ENCODE measurements around the gene VEZT. TPM values are rescaled to one million over a fixed set of nuclear protein-coding genes. Genes with fewer than 3 reads are reported as not detected.
"Not testable (repeated sequence)": the region's sequence is repeated elsewhere in the genome, so short reads cannot be mapped to it uniquely, and the experiment has no call there.

VEZT gene
- total RNA-seq, 2 experiments from 2014 or later = 36.9 to 52.3 TPM

DNA sequence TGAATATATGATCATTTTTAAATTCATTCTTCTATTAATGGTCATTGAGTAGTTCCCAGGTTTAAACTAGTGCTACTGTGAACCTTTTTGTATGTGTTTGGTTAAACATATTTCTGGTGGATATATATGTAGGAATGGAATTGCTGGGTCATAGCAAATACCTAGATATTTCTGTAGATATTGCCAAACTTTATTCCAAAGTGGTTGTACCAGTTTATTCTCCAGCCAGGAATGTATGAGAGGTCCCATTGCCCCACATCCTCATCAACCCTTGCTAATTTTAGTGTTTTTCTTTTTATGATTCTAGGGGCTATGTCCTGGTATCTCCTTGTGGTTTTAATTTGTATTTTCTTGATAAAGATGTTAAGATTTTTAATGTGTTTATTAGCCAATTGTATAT, 3.1 kb downstream of the VEZT start:
- ATAC-seq (no peak), DNase-seq (no peak)
- no peak overlapping the region for H3K4me3 Mint-ChIP-seq
- no peak overlapping the region for H3K27ac Mint-ChIP-seq
- peaks cover 33% of the 10 kb centered on the region for H3K4me1 Mint-ChIP-seq
- no peaks in the 10 kb centered on the region for H3K9me3 Mint-ChIP-seq (ENCODE audit: low read depth)
- CTCF ChIA-PET = interaction anchor here (1.1 kb wide), 1 partner anchor 147 kb away, joined by 3 read pairs; the partner anchor contains the start of gene NR2C1
- H3K27me3 Mint-ChIP-seq = peaks cover 2% of the 10 kb centered on the region
- peaks cover 22% of the 10 kb centered on the region for H3K36me3 Mint-ChIP-seq

DNA sequence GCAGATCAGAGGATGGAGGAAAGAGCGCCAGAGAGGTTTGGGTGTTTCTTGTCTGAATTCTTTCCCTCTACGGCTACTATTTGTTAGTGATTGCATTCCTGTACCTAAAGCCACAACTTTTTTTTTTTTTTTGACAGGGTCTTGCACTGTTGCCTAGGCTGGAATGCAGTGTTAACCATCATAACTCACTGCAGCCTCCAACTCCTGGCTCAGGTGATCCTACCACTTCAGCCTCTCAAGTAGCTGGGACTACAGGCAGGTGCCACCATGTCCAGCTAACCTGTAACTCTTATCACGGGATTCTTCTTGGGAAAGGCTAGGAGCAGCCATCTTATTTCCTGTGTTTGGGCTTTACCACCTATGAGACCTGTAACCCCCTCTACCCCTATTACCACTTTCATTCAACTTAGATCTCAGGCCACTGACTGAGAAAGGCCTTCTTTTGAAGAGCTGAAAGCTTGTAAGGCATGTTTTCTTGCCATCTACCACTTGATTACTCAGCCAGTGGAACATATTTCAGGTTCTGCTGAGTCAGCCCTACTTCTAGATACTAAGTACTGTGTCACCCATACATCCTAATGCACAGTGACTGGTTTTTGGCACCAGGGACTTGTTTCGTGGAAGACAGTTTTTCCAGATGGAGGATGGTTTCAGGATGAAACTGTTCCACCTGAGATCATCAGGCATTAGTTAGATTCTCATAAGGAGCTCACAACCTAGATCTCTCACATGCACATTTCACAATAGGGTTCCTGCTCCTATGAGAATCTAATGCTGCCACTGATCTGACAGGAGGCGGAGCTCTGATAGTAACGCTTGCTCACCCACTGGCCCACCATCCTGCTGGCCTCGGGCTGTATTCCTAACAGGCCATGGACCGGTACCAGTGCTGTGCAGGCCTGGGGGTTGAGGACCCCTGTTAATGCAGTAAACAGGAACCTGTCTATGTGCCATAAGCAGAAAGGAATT, 6.9 kb downstream of the VEZT start:
- DNase-seq (no peak), ATAC-seq (peak; percentile 33)
- H3K36me3 Mint-ChIP-seq = peaks cover 20% of the 10 kb centered on the region
- no peaks in the 10 kb centered on the region for H3K9me3 Mint-ChIP-seq (ENCODE audit: low read depth)
- no peak overlapping the region for H3K4me3 Mint-ChIP-seq
- no peaks in the 10 kb centered on the region for H3K27me3 Mint-ChIP-seq
- CTCF ChIA-PET = no interaction called here
- no peak overlapping the region for H3K27ac Mint-ChIP-seq
- peaks cover 15% of the 10 kb centered on the region for H3K4me1 Mint-ChIP-seq

DNA sequence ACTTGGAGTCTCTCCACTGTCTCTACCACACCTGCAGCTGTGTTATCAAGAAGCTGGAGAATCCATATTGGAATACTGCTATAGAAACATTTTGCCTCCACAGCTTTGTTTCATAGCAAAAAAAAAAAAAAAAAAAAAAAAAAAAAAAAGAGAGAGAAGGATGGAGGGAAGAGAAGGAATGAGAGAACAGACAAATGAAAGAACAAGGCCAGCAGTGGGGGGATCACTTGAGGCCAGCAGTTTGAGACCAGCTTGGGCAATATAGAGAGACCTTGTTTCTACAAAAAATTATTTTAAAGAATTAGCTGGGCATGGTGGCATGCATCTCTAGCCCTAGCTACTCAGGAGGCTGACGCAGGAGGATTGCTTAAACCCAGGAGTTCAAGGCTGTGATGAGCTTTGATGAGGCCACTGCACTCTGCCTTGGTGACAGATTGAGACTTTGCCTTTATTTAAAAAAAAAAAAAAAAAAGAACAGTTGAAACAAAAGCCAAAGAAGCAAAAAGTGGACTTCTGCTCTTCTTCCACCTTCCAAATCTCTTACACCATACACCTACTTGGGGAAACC, 8.1 kb downstream of the VEZT start:
- Mint-ChIP-seq H3K27ac (no peak overlapping the region), H3K27me3 (no peaks in the 10 kb centered on the region)
- CTCF ChIA-PET = no interaction called here

DNA sequence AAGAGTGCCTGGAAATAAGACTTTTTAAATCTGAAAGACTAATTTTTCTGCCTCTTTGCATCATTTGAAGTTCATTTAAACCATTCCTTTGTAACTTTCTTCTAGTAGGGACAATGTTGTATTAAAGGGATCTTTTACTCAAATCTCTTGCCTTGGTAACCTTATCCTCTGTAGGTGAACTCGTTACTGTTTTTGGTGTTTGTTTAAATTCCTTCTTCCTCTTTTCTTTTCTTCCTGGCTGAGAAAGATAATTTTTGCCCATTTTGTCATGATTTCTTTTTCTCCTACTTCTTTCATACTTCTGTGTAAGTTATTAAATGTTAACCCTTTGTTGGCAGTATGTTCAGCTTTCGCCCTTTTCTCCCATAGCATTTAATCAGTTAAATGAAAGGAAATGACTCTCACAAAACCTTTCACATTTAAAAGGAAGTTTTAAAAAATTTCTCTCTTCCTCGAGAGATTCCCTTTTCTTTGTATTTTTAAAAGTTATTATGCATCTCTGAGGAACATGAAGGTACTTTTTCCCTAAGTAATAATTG, 10.3 kb downstream of the VEZT start:
- H3K4me3 Mint-ChIP-seq = no peak overlapping the region

More for the DNA sequence above, 8.1 kb downstream of the VEZT start:
- Mint-ChIP-seq H3K4me3 (no peak overlapping the region), H3K36me3 (peaks cover 20% of the 10 kb centered on the region), H3K9me3 (ENCODE audit: low read depth) (no peaks in the 10 kb centered on the region), H3K4me1 (peaks cover 7% of the 10 kb centered on the region)
- ATAC-seq (no peak), DNase-seq (no peak)

DNA sequence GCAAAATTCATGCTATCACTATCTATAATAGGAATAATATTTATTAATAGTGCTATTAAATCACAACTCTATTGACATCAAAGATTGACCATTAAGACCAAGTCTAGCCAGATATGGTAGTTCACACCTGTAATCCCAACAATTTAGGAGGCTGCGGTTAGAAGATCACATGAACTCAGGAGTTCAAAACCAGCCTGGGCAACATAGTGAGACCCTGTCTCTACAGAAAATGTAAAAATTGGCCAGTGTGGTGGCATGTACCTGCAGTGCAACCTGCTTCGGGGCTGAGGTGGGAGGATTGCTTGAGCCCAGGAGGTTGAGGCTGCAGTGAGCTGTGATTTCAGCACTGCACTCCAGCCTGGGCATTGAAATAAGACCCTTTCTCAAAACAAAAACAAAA, 11.0 kb downstream of the VEZT start:
- peaks cover 17% of the 10 kb centered on the region for H3K36me3 Mint-ChIP-seq
- no peak overlapping the region for H3K4me3 Mint-ChIP-seq
- no peaks in the 10 kb centered on the region for H3K9me3 Mint-ChIP-seq (ENCODE audit: low read depth)
- DNase-seq (no peak), ATAC-seq (no peak)
- H3K27ac Mint-ChIP-seq = no peak overlapping the region
- CTCF ChIA-PET = interaction anchor here (0.7 kb wide), 1 partner anchor 13 kb away, joined by 3 read pairs; no protein-coding TSS in a partner anchor
- no peaks in the 10 kb centered on the region for H3K27me3 Mint-ChIP-seq
- H3K4me1 Mint-ChIP-seq = peaks cover 5% of the 10 kb centered on the region

More for the DNA sequence above, 10.3 kb downstream of the VEZT start:
- peaks cover 18% of the 10 kb centered on the region for H3K36me3 Mint-ChIP-seq
- CTCF ChIA-PET = no interaction called here
- H3K4me1 Mint-ChIP-seq = peaks cover 5% of the 10 kb centered on the region
- DNase-seq (no peak), ATAC-seq (no peak)
- H3K27me3 Mint-ChIP-seq = no peaks in the 10 kb centered on the region
- no peaks in the 10 kb centered on the region for H3K9me3 Mint-ChIP-seq (ENCODE audit: low read depth)
- H3K27ac Mint-ChIP-seq = no peak overlapping the region

DNA sequence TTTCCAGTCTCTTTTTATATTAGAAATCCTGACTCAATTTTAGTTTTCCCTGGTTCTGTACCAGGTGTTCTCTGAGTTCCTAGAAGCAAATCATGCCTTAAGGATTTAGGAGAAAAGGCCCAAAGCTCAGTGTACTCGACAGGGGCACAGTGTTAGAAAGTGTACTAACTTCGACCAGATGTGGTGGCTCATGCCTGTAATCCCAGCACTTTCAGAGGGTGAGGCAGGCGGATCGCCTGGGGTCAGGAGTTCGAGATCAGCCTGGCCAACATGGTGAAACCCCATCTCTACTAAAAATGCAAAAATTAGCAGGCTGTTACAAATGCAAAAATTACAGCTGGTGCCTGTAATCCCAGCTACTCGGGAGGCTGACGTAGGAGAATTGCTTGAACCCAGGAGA, 12.0 kb downstream of the VEZT start:
- H3K4me3 Mint-ChIP-seq = no peak overlapping the region
- CTCF ChIA-PET = no interaction called here
- peaks cover 11% of the 10 kb centered on the region for H3K36me3 Mint-ChIP-seq
- H3K9me3 Mint-ChIP-seq (ENCODE audit: low read depth) = no peaks in the 10 kb centered on the region
- ATAC-seq = no peak
- H3K27ac Mint-ChIP-seq = no peak overlapping the region
- DNase-seq = no peak
- no peaks in the 10 kb centered on the region for H3K27me3 Mint-ChIP-seq
- peaks cover 3% of the 10 kb centered on the region for H3K4me1 Mint-ChIP-seq

DNA sequence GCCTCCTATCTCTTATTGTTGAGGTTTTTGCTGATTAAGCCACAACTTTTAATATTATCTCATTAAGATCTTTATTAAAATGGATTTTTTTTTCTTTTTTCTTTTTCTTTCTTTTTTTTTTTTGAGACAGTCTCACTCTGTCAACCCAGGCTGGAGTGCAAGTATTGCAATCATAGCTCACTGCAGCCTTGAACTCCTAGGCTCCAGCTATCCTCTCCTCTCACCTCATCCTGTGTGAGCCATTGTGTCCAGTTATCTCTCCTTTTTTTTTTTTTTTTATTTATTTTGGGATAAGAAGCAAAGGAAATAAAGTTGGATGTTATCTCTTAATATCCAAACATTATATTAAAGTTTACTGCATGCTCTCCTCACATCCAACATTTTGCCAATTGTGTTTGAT, 12.7 kb downstream of the VEZT start:
- H3K9me3 Mint-ChIP-seq (ENCODE audit: low read depth) = no peaks in the 10 kb centered on the region
- CTCF ChIA-PET = no interaction called here
- ATAC-seq (no peak), DNase-seq (no peak)
- no peaks in the 10 kb centered on the region for H3K4me1 Mint-ChIP-seq
- peaks cover 7% of the 10 kb centered on the region for H3K36me3 Mint-ChIP-seq
- H3K27me3 Mint-ChIP-seq = no peaks in the 10 kb centered on the region
- no peak overlapping the region for H3K4me3 Mint-ChIP-seq
- H3K27ac Mint-ChIP-seq = no peak overlapping the region

DNA sequence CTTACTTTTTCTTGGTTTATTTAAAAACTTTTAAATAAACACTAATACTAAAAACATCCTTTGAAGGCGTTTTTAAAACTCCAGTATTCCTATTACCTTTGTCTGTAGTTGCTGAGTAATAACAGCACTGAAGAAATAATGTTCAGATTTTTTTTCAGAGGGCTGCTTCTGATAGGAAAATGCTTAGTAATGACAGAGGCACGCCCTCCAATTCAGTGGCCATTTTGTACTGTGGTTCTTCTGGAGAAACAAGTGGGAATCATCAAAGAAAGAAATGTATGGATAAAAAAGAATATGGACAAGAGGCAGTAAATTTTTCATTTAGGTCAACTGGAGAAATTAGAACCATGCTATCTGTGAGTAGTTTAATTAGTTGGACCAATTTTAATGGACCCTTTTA, 13.6 kb downstream of the VEZT start:
- DNase-seq (no peak), ATAC-seq (no peak)
- Mint-ChIP-seq H3K4me1 (no peaks in the 10 kb centered on the region), H3K36me3 (peaks cover 7% of the 10 kb centered on the region), H3K4me3 (no peak overlapping the region), H3K27ac (no peak overlapping the region), H3K27me3 (no peaks in the 10 kb centered on the region), H3K9me3 (ENCODE audit: low read depth) (no peaks in the 10 kb centered on the region)
- CTCF ChIA-PET = no interaction called here

DNA sequence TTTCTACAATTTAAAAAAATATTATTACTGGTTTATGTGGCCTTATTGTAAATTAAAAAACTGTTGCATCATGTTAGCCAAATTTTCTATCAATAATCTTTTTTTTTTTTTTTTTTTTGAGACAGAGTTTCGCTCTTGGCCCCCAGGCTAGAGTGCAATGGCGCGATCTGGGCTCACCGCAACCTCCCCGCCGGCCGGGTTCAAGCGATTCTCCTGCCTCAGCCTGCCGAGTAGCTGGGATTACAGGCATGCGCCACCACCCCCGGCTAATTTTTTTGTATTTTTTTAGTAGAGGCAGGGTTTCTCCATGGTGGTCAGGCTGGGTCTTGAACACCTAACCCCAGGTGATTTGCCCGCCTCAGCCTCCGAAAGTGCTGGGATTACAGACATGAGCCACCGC, 16.6 kb downstream of the VEZT start:
- H3K4me3 Mint-ChIP-seq; CTCF ChIA-PET; H3K4me1 Mint-ChIP-seq; H3K27ac Mint-ChIP-seq; H3K9me3 Mint-ChIP-seq (ENCODE audit: low read depth); DNase-seq; ATAC-seq; H3K27me3 Mint-ChIP-seq: not testable (repeated sequence)
- peaks cover 16% of the 10 kb centered on the region for H3K36me3 Mint-ChIP-seq

DNA sequence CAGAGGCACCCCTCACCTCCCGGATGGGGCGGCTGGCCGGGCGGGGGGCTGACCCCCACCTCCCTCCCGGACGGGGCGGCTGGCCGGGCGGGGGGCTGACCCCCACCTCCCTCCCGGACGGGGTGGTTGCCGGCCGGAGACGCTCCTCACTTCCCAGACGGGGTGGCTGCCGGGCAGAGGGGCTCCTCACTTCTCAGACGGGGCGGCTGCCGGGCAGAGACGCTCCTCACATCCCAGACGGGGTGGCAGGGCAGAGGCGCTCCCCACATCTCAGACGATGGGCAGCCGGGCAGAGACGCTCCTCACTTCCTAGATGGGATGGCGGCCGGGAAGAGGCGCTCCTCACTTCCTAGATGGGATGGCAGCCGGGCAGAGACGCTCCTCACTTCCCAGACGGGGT, 18.0 kb downstream of the VEZT start:
- H3K9me3 Mint-ChIP-seq (ENCODE audit: low read depth); H3K27me3 Mint-ChIP-seq; H3K27ac Mint-ChIP-seq; ATAC-seq; H3K4me3 Mint-ChIP-seq; CTCF ChIA-PET; DNase-seq: not testable (repeated sequence)
- peaks cover 10% of the 10 kb centered on the region for H3K4me1 Mint-ChIP-seq
- peaks cover 16% of the 10 kb centered on the region for H3K36me3 Mint-ChIP-seq

DNA sequence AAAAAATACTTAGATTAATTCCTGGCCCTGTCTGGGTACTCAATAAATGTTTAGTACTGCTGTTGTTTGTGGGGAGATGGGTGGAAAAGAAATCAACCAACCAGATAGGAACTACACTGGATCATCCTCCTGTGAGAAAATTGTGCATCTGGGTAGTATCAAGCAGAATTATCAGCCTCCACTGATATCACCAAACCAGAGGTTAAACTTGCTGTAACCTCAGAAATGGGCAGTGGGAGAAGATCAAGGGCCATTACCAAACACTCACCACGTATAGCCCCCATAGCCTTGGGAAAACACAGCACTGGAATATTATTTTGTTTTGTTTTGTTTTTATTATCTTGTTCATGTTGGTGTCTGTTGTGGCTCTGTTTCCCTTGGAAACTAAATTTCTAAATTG, 19.7 kb downstream of the VEZT start:
- DNase-seq = no peak
- Mint-ChIP-seq H3K4me3 (no peak overlapping the region), H3K4me1 (peaks cover 10% of the 10 kb centered on the region), H3K27me3 (no peaks in the 10 kb centered on the region), H3K27ac (no peak overlapping the region), H3K9me3 (ENCODE audit: low read depth) (no peaks in the 10 kb centered on the region), H3K36me3 (peaks cover 18% of the 10 kb centered on the region)
- CTCF ChIA-PET = no interaction called here
- ATAC-seq = no peak

DNA sequence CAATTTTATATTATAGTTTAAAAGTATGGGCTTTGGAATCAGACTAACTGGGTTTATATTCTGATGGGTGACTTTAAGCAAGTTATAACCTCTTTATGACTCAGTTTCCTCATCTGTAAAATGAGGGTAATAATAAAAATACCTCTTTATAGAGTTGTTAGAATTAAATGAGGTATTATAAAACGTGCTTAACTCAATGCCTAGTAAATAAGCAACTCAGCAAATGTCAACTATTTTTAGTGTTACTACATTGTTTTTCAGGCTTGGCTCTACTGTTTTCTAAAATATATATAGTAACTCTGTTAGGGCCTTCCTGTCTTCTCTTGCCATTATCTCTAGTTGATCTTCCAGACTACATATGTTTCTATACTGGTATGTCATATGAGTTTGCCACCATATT, 20.5 kb downstream of the VEZT start:
- no peak for DNase-seq
- CTCF ChIA-PET = no interaction called here
- Mint-ChIP-seq H3K4me1 (peaks cover 10% of the 10 kb centered on the region), H3K27me3 (no peaks in the 10 kb centered on the region), H3K9me3 (ENCODE audit: low read depth) (no peaks in the 10 kb centered on the region), H3K4me3 (no peak overlapping the region), H3K27ac (no peak overlapping the region), H3K36me3 (peaks cover 18% of the 10 kb centered on the region)
- no peak for ATAC-seq

DNA sequence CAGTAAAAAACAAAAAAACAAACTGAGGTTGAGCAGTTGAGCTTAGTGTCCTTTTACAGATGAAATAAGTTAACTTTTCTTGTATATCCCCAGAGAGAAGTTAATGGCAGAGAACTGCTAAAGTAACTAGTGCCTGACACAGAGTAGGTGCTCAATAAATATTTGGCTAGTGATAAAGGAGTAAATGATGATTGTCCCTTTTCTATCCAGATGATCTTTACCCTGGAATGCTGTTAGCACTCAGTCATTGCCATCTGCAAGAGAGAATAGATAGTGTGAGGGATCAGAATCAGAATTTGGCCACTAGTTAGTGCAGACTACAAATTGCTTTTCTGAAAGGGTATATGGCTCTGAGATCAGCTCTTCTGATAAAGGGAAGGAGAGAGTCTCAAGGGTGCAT, 21.6 kb downstream of the VEZT start:
- no peak overlapping the region for H3K4me3 Mint-ChIP-seq
- H3K36me3 Mint-ChIP-seq = peaks cover 22% of the 10 kb centered on the region
- no peaks in the 10 kb centered on the region for H3K9me3 Mint-ChIP-seq (ENCODE audit: low read depth)
- ATAC-seq (no peak), DNase-seq (no peak)
- CTCF ChIA-PET = interaction anchor here (0.6 kb wide), 1 partner anchor 302 kb away, joined by 4 read pairs; no protein-coding TSS in a partner anchor
- no peak overlapping the region for H3K27ac Mint-ChIP-seq
- H3K4me1 Mint-ChIP-seq = peaks cover 10% of the 10 kb centered on the region
- H3K27me3 Mint-ChIP-seq = no peaks in the 10 kb centered on the region

DNA sequence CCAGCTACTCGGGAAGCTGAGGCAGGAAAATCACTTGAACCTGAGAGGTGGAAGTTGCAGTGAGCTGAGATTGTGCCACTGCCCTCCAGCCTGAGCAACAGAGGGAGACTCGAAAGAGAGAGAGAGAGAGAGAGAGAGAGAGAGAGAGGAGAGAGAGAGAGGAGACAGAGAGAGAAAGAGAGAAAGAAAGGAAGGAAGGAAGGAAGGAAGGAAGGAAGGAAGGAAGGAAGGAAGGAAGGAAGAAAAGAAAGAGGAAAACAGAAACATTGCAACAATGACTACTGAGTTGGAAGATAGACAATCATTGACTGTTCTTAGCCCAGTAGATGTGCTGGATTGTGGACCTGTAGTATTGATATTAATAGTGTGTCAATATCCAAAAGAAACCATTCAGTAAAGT, 22.2 kb downstream of the VEZT start:
- not testable (repeated sequence) for H3K27me3 Mint-ChIP-seq; ATAC-seq; H3K9me3 Mint-ChIP-seq (ENCODE audit: low read depth); DNase-seq; H3K27ac Mint-ChIP-seq; H3K4me3 Mint-ChIP-seq
- Mint-ChIP-seq H3K36me3 (peaks cover 18% of the 10 kb centered on the region), H3K4me1 (peaks cover 10% of the 10 kb centered on the region)
- CTCF ChIA-PET = interaction anchor here (0.6 kb wide), 1 partner anchor 303 kb away, joined by 4 read pairs; no protein-coding TSS in a partner anchor

All from activated CD8-positive, alpha-beta memory T cell treated with anti-CD3 and anti-CD28 coated beads, Interleukin-2, amount 10 ng/mL, durations not matched to agents 7 days and 5 days (primary cell).